ENCODE data around the gene SUN1. TPM values are rescaled to one million over a fixed set of nuclear protein-coding genes. Genes with fewer than 3 reads are reported as not detected.

SUN1 gene
- total RNA-seq, 1 experiment from 2014 or later = 181 TPM

DNA sequence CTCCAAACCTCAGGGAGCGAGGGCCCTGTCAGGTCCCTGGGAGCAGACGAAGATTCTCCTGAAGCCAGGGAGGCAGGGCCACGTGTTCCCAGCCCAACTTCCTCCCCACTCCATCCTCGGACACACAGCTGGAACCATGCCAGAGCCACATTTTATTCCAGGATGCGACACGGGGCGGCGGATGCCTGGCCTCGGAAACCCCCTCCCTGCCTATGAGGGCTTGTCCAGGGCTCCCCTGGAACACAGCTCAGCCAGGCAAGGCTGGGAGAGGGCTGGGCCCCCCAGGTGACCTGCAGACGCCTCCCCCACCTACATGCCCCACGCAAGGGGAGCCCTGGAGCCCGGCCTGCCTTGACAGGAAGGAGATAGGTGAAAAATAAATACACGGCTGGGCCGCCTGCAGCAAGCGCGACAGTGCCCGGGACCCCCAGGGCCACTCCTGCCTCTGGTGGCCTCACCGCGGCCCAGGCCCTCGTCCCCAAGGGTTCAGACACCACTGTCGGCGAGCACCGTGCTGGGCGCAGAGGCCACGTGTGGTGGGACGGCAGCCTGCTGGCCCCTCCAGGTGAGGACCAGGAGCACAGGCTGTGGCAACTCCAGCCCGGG is 65.6 kb downstream of the SUN1 start:
- ChIA-PET RAD21 (ENCODE audit: low non-redundant PET in 1 of 2, low total read pairs in 2 of 2, uncharacterized antibody in 2 of 2, unreplicated experiment in 2 of 2) (no interaction called here), POLR2A (no interaction called here), CTCF (no interaction called here)
- no peak for TF ChIP-seq RAD21 (IDR thresholded peaks at IDR 0.05; ENCODE audit: low read depth)
- TF ChIP-seq SIN3A (IDR thresholded peaks at IDR 0.05; ENCODE audit: low read depth) = no peak
- no peak for TF ChIP-seq EZH2phosphoT487 (IDR thresholded peaks at IDR 0.05; ENCODE audit: borderline replicate concordance)
- no peak for TF ChIP-seq CEBPB (IDR thresholded peaks at IDR 0.05; ENCODE audit: low read depth)
- no peak for TF ChIP-seq EGR1 (IDR thresholded peaks at IDR 0.05; ENCODE audit: low read depth)
- TF ChIP-seq, protein P1, sequence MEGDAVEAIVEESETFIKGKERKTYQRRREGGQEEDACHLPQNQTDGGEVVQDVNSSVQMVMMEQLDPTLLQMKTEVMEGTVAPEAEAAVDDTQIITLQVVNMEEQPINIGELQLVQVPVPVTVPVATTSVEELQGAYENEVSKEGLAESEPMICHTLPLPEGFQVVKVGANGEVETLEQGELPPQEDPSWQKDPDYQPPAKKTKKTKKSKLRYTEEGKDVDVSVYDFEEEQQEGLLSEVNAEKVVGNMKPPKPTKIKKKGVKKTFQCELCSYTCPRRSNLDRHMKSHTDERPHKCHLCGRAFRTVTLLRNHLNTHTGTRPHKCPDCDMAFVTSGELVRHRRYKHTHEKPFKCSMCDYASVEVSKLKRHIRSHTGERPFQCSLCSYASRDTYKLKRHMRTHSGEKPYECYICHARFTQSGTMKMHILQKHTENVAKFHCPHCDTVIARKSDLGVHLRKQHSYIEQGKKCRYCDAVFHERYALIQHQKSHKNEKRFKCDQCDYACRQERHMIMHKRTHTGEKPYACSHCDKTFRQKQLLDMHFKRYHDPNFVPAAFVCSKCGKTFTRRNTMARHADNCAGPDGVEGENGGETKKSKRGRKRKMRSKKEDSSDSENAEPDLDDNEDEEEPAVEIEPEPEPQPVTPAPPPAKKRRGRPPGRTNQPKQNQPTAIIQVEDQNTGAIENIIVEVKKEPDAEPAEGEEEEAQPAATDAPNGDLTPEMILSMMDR (IDR thresholded peaks at IDR 0.05 in 2 of 3, conservative IDR thresholded peaks at IDR 0.05 in 1 of 3; ENCODE audit: borderline replicate concordance in 1 of 3, insufficient read depth in 1 of 3, low read depth in 2 of 3, low read length in 2 of 3) = no peak
- TF ChIP-seq YY1 (IDR thresholded peaks at IDR 0.05; ENCODE audit: extremely low read depth, insufficient replicate concordance, low read depth, low read length) = no peak
- H3K27ac ChIP-seq (ENCODE audit: low read depth, low read length) = no peak overlapping the region
- H3K79me2 ChIP-seq (ENCODE audit: insufficient read depth, low read length) = no peaks in the 10 kb centered on the region
- no peak overlapping the region for H3K4me2 ChIP-seq (ENCODE audit: low read length)
- no peak overlapping the region for H3K4me3 ChIP-seq (replicated peaks in 1 of 2; ENCODE audit: low read depth in 1 of 2, low read length in 2 of 2)
- no peaks in the 10 kb centered on the region for H3K9me3 ChIP-seq (ENCODE audit: control insufficient read depth in 1 of 2, insufficient read depth in 1 of 2, low read depth in 1 of 2, low read length in 2 of 2)
- H2AFZ ChIP-seq (ENCODE audit: low read depth, low read length, poor library complexity, severe bottlenecking) = no peak overlapping the region
- intact Hi-C loops (cut with micrococcal nuclease) = no loop called here
- ATAC-seq (no peak), DNase-seq (ENCODE audit: low read depth, low spot score) (no peak)
- no peaks in the 10 kb centered on the region for H3K9me2 ChIP-seq (ENCODE audit: insufficient read depth)
- peaks cover 6 to 15% of the 10 kb centered on the region in 2 experiments; a peak in 3 of 4 replicates for H3K36me3 ChIP-seq (ENCODE audit: control insufficient read depth in 1 of 2, insufficient read depth in 2 of 2, low read length in 2 of 2)
- no TSS peak for BruUV-seq (replicated peaks)
- no peaks in the 10 kb centered on the region for H4K20me1 ChIP-seq (ENCODE audit: insufficient read depth)
- no peaks in the 10 kb centered on the region for H3K27me3 ChIP-seq (ENCODE audit: insufficient read depth, low read length)
- no peak overlapping the region for H3K9ac ChIP-seq (ENCODE audit: low read length)
- peaks cover 7 to 9% of the 10 kb centered on the region in 2 experiments for H3K4me1 ChIP-seq (ENCODE audit: control insufficient read depth in 1 of 2, insufficient read depth in 2 of 2, low read length in 2 of 2)

DNA sequence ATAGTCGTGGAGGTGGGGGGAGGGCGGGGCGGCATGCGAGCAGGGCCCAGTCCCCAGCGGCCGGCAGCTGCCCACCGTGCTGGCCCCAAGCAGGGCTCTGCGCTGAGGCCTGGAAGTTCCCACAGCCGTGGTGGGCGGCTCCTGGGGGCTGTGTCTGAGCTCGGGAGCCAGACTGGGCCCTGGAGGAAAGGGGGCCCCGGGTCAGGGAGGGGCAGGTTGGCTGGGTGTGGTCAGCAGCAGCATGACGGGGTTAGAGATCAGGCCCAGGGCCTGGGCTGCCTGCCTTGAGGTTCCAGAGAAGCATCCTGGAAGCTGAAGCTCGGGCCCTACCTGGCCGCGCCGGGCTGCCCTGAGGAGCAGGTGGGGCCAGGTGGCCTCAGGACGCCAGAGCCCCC is 66.2 kb downstream of the SUN1 start:
- no peaks in the 10 kb centered on the region for H3K79me2 ChIP-seq (ENCODE audit: insufficient read depth, low read length)
- no peak for ATAC-seq
- no peak overlapping the region for H2AFZ ChIP-seq (ENCODE audit: low read depth, low read length, poor library complexity, severe bottlenecking)
- no peaks in the 10 kb centered on the region for H3K27me3 ChIP-seq (ENCODE audit: insufficient read depth, low read length)
- no peaks in the 10 kb centered on the region for H3K9me3 ChIP-seq (ENCODE audit: control insufficient read depth in 1 of 2, insufficient read depth in 1 of 2, low read depth in 1 of 2, low read length in 2 of 2)
- DNase-seq (ENCODE audit: low read depth, low spot score) = no peak
- no TSS peak for BruUV-seq (replicated peaks)
- no peak overlapping the region for H3K27ac ChIP-seq (ENCODE audit: low read depth, low read length)
- H4K20me1 ChIP-seq (ENCODE audit: insufficient read depth) = no peaks in the 10 kb centered on the region
- no peak overlapping the region for H3K4me2 ChIP-seq (ENCODE audit: low read length)
- ChIA-PET RAD21 (ENCODE audit: low non-redundant PET in 1 of 2, low total read pairs in 2 of 2, uncharacterized antibody in 2 of 2, unreplicated experiment in 2 of 2) (no interaction called here), POLR2A (no interaction called here), CTCF (no interaction called here)
- no peak overlapping the region for H3K9ac ChIP-seq (ENCODE audit: low read length)
- H3K9me2 ChIP-seq (ENCODE audit: insufficient read depth) = no peaks in the 10 kb centered on the region
- peaks cover 7 to 9% of the 10 kb centered on the region in 2 experiments for H3K4me1 ChIP-seq (ENCODE audit: control insufficient read depth in 1 of 2, insufficient read depth in 2 of 2, low read length in 2 of 2)
- intact Hi-C loops (cut with micrococcal nuclease) = no loop called here
- H3K4me3 ChIP-seq (replicated peaks in 1 of 2; ENCODE audit: low read depth in 1 of 2, low read length in 2 of 2) = no peak overlapping the region
- H3K36me3 ChIP-seq (ENCODE audit: control insufficient read depth in 1 of 2, insufficient read depth in 2 of 2, low read length in 2 of 2) = peaks cover 4 to 15% of the 10 kb centered on the region in 2 experiments; a peak in 2 of 4 replicates
- TF ChIP-seq, protein P2, sequence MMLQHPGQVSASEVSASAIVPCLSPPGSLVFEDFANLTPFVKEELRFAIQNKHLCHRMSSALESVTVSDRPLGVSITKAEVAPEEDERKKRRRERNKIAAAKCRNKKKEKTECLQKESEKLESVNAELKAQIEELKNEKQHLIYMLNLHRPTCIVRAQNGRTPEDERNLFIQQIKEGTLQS (IDR thresholded peaks at IDR 0.05) = no peak
- TF ChIP-seq SIN3A (IDR thresholded peaks at IDR 0.05; ENCODE audit: low read depth) = no peak
- TF ChIP-seq, protein P3, sequence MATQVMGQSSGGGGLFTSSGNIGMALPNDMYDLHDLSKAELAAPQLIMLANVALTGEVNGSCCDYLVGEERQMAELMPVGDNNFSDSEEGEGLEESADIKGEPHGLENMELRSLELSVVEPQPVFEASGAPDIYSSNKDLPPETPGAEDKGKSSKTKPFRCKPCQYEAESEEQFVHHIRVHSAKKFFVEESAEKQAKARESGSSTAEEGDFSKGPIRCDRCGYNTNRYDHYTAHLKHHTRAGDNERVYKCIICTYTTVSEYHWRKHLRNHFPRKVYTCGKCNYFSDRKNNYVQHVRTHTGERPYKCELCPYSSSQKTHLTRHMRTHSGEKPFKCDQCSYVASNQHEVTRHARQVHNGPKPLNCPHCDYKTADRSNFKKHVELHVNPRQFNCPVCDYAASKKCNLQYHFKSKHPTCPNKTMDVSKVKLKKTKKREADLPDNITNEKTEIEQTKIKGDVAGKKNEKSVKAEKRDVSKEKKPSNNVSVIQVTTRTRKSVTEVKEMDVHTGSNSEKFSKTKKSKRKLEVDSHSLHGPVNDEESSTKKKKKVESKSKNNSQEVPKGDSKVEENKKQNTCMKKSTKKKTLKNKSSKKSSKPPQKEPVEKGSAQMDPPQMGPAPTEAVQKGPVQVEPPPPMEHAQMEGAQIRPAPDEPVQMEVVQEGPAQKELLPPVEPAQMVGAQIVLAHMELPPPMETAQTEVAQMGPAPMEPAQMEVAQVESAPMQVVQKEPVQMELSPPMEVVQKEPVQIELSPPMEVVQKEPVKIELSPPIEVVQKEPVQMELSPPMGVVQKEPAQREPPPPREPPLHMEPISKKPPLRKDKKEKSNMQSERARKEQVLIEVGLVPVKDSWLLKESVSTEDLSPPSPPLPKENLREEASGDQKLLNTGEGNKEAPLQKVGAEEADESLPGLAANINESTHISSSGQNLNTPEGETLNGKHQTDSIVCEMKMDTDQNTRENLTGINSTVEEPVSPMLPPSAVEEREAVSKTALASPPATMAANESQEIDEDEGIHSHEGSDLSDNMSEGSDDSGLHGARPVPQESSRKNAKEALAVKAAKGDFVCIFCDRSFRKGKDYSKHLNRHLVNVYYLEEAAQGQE (IDR thresholded peaks at IDR 0.05; ENCODE audit: low read depth) = no peak
- TF ChIP-seq, protein P4, sequence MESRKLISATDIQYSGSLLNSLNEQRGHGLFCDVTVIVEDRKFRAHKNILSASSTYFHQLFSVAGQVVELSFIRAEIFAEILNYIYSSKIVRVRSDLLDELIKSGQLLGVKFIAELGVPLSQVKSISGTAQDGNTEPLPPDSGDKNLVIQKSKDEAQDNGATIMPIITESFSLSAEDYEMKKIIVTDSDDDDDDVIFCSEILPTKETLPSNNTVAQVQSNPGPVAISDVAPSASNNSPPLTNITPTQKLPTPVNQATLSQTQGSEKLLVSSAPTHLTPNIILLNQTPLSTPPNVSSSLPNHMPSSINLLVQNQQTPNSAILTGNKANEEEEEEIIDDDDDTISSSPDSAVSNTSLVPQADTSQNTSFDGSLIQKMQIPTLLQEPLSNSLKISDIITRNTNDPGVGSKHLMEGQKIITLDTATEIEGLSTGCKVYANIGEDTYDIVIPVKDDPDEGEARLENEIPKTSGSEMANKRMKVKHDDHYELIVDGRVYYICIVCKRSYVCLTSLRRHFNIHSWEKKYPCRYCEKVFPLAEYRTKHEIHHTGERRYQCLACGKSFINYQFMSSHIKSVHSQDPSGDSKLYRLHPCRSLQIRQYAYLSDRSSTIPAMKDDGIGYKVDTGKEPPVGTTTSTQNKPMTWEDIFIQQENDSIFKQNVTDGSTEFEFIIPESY (IDR thresholded peaks at IDR 0.05; ENCODE audit: extremely low read depth, insufficient replicate concordance, low read length) = no peak
- TF ChIP-seq CEBPB (IDR thresholded peaks at IDR 0.05; ENCODE audit: low read depth) = no peak
- no peak for TF ChIP-seq YY1 (IDR thresholded peaks at IDR 0.05; ENCODE audit: extremely low read depth, insufficient replicate concordance, low read depth, low read length)
